ENCODE data around the gene NEB. TPM values are rescaled to one million over a fixed set of nuclear protein-coding genes. Genes with fewer than 3 reads are reported as not detected.
A peak's percentile ranks its signal among the peaks of the same experiment; 100 is the strongest.

Gene NEB
- polyA plus RNA-seq, 3 donors = 2.7 TPM; not detected in 2

DNA sequence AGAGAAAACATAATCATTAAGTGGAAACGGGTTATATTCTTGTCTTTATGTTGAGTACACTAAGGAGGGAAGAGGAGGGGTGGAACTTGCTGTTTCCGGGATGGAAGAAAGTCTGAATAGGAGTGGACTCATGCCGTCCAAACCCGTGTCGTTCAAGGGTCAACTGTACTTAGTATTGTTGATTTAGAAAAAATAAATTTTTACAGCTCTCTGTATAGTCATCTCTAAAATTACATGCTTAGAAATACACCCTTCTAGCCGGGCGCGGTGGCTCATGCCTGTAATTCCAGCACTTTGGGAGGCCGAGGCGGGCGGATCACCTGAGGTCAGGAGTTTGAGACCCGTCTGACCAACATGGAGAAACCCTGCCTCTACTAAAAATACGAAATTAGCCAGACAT is 295.1 kb downstream of the NEB start:
- no peaks in the 10 kb centered on the region for H3K9me3 Mint-ChIP-seq
- H3K36me3 Mint-ChIP-seq = peaks cover 68 to 92% of the 10 kb centered on the region in 2 donors
- Histone ChIP-seq H3K79me2 (ENCODE audit: insufficient read depth, low read length) (no peaks in the 10 kb centered on the region), H3K4me3 (replicated peaks in 1 of 3; ENCODE audit: low read depth in 2 of 3, low read length in 3 of 3) (no peak overlapping the region), H3K27me3 (ENCODE audit: control insufficient read depth in 2 of 2, insufficient read depth in 2 of 2, low read length in 2 of 2) (no peaks in the 10 kb centered on the region), H3K9me3 (replicated peaks in 1 of 2; ENCODE audit: control insufficient read depth in 1 of 2, insufficient read depth in 1 of 2, low read length in 2 of 2) (no peaks in the 10 kb centered on the region), H4K20me1 (ENCODE audit: insufficient read depth, low read length) (no peaks in the 10 kb centered on the region), H3K9ac (ENCODE audit: insufficient read depth, low read length, poor library complexity, severe bottlenecking) (no peak overlapping the region), H3K4me1 (ENCODE audit: control insufficient read depth in 1 of 2, insufficient read depth in 2 of 2, low read length in 2 of 2) (no peaks in the 10 kb centered on the region), H3K36me3 (replicated peaks in 1 of 2; ENCODE audit: control insufficient read depth in 1 of 2, insufficient read depth in 2 of 2, low read length in 2 of 2) (peaks cover 78 to 94% of the 10 kb centered on the region in 2 donors), H3K4me2 (replicated peaks; ENCODE audit: extremely low read depth, low read length, poor library complexity, severe bottlenecking) (no peak overlapping the region), H2AFZ (ENCODE audit: insufficient read depth, low read depth, low read length, poor library complexity, severe bottlenecking) (no peak overlapping the region), H3K27ac (ENCODE audit: low read depth in 1 of 2, low read length in 2 of 2) (no peak overlapping the region)
- H3K27me3 Mint-ChIP-seq (ENCODE audit: low read depth in 3 of 3) = no peaks in the 10 kb centered on the region
- H3K4me3 Mint-ChIP-seq = no peak overlapping the region
- TF ChIP-seq, protein P1, sequence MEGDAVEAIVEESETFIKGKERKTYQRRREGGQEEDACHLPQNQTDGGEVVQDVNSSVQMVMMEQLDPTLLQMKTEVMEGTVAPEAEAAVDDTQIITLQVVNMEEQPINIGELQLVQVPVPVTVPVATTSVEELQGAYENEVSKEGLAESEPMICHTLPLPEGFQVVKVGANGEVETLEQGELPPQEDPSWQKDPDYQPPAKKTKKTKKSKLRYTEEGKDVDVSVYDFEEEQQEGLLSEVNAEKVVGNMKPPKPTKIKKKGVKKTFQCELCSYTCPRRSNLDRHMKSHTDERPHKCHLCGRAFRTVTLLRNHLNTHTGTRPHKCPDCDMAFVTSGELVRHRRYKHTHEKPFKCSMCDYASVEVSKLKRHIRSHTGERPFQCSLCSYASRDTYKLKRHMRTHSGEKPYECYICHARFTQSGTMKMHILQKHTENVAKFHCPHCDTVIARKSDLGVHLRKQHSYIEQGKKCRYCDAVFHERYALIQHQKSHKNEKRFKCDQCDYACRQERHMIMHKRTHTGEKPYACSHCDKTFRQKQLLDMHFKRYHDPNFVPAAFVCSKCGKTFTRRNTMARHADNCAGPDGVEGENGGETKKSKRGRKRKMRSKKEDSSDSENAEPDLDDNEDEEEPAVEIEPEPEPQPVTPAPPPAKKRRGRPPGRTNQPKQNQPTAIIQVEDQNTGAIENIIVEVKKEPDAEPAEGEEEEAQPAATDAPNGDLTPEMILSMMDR (IDR thresholded peaks at IDR 0.05) = no peak
- DNase-seq = no peak
- WGBS (ENCODE audit: insufficient coverage) = 100% methylated on average over 2 of the region's 13 CpGs
- intact Hi-C loops (cut with micrococcal nuclease) = loop anchor here in 1 of 2 donors (10.0 kb wide), 1 partner anchor 1844 kb away; no protein-coding TSS in a partner anchor
- peak overlapping the region in 1 of 7 donors; percentile 12 for H3K27ac Mint-ChIP-seq
- H3K4me1 Mint-ChIP-seq = no peaks in the 10 kb centered on the region

DNA sequence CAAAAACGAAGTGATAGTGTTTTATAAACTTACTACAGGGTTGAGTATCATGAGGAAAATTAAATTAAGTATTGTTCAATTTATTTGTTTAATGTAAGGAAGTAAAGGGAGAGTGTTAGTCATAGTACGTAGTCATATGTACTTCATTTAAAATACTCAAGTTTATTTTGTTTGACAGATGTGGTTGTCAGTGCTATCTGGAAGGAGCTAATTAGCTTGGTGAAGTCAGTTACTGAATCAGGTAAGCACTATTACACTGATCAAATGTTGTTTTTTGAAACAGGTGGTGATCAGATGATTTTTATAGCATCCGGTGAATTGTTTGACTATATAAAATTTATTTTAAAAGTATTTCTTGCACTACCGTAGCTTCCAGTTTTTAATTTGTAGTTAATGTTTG is 295.8 kb downstream of the NEB start:
- no peak for DNase-seq
- no peak overlapping the region for H3K4me3 Mint-ChIP-seq
- no peak overlapping the region for H3K27ac ChIP-seq (ENCODE audit: low read depth in 1 of 2, low read length in 2 of 2)
- no peak overlapping the region for H3K9ac ChIP-seq (ENCODE audit: insufficient read depth, low read length, poor library complexity, severe bottlenecking)
- no peaks in the 10 kb centered on the region for H3K4me1 ChIP-seq (ENCODE audit: control insufficient read depth in 1 of 2, insufficient read depth in 2 of 2, low read length in 2 of 2)
- H3K27ac Mint-ChIP-seq = no peak overlapping the region
- H3K27me3 Mint-ChIP-seq (ENCODE audit: low read depth in 3 of 3) = peaks cover 0 to 2% (median 0%) of the 10 kb centered on the region in 3 donors
- H3K4me2 ChIP-seq (replicated peaks; ENCODE audit: extremely low read depth, low read length, poor library complexity, severe bottlenecking) = no peak overlapping the region
- no peaks in the 10 kb centered on the region for H3K9me3 ChIP-seq (replicated peaks in 1 of 2; ENCODE audit: control insufficient read depth in 1 of 2, insufficient read depth in 1 of 2, low read length in 2 of 2)
- H3K9me3 Mint-ChIP-seq = no peaks in the 10 kb centered on the region
- no peak overlapping the region for H3K4me3 ChIP-seq (replicated peaks in 1 of 3; ENCODE audit: low read depth in 2 of 3, low read length in 3 of 3)
- no peaks in the 10 kb centered on the region for H4K20me1 ChIP-seq (ENCODE audit: insufficient read depth, low read length)
- TF ChIP-seq, protein P1 (IDR thresholded peaks at IDR 0.05) = no peak
- 100% methylated on average over 1 of the region's 4 CpGs for WGBS (ENCODE audit: insufficient coverage)
- peaks cover 3% of the 10 kb centered on the region for H3K79me2 ChIP-seq (ENCODE audit: insufficient read depth, low read length)
- H2AFZ ChIP-seq (ENCODE audit: insufficient read depth, low read depth, low read length, poor library complexity, severe bottlenecking) = no peak overlapping the region
- intact Hi-C loops (cut with micrococcal nuclease) = loop anchor here in 1 of 2 donors (10.0 kb wide), 1 partner anchor 1844 kb away; no protein-coding TSS in a partner anchor
- no peaks in the 10 kb centered on the region for H3K4me1 Mint-ChIP-seq
- H3K36me3 ChIP-seq (replicated peaks in 1 of 2; ENCODE audit: control insufficient read depth in 1 of 2, insufficient read depth in 2 of 2, low read length in 2 of 2) = peaks cover 75 to 94% of the 10 kb centered on the region in 2 donors
- H3K36me3 Mint-ChIP-seq = peaks cover 70 to 94% of the 10 kb centered on the region in 2 donors
- H3K27me3 ChIP-seq (ENCODE audit: control insufficient read depth in 2 of 2, insufficient read depth in 2 of 2, low read length in 2 of 2) = no peaks in the 10 kb centered on the region
